ENCODE results near the gene CCNYL1.
"Not testable (repeated sequence)": the region's sequence is repeated elsewhere in the genome, so short reads cannot be mapped to it uniquely, and the experiment has no call there.

DNA sequence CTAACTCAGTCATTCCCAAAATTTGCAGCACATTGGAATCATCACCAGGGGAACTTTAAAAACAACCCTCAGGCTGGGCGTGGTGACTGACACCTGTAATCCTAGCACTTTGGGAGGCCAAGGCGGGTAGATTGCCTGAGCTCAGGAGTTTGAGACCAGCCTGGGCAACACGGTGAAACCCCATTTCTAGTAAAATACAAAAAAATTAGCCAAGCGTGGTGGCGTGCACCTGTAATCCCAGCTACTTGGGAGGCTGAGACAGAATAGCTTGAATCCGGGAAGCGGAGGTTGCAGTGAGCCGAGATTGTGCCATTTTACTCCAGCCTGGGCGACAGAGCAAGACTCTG lies 24.0 kb downstream of the CCNYL1 start:
- not testable (repeated sequence) for TF ChIP-seq POLR2AphosphoS5 (IDR thresholded peaks at IDR 0.05); MXI1 (conservative IDR thresholded peaks at IDR 0.05; ENCODE audit: poor library complexity, severe bottlenecking)
- TF ChIP-seq, protein P1, sequence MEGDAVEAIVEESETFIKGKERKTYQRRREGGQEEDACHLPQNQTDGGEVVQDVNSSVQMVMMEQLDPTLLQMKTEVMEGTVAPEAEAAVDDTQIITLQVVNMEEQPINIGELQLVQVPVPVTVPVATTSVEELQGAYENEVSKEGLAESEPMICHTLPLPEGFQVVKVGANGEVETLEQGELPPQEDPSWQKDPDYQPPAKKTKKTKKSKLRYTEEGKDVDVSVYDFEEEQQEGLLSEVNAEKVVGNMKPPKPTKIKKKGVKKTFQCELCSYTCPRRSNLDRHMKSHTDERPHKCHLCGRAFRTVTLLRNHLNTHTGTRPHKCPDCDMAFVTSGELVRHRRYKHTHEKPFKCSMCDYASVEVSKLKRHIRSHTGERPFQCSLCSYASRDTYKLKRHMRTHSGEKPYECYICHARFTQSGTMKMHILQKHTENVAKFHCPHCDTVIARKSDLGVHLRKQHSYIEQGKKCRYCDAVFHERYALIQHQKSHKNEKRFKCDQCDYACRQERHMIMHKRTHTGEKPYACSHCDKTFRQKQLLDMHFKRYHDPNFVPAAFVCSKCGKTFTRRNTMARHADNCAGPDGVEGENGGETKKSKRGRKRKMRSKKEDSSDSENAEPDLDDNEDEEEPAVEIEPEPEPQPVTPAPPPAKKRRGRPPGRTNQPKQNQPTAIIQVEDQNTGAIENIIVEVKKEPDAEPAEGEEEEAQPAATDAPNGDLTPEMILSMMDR (IDR thresholded peaks at IDR 0.05; ENCODE audit: poor library complexity, severe bottlenecking): not testable (repeated sequence)

All from neural cell (in vitro differentiated cells).